Myometrial cell (primary cell): ENCODE data around the gene CCDC70. TPM values are rescaled to one million over a fixed set of nuclear protein-coding genes. Genes with fewer than 3 reads are reported as not detected.

Experiments
- total RNA-seq: library from RNA; depleted of rRNA; stranded (reverse); fragments of >200 nt; gene quantifications from 2 replicates; pipeline ENCODE4 v1.2.3, GENCODE V29; 2015

CCDC70 gene
- not detected in 2 replicates for total RNA-seq

DNA sequence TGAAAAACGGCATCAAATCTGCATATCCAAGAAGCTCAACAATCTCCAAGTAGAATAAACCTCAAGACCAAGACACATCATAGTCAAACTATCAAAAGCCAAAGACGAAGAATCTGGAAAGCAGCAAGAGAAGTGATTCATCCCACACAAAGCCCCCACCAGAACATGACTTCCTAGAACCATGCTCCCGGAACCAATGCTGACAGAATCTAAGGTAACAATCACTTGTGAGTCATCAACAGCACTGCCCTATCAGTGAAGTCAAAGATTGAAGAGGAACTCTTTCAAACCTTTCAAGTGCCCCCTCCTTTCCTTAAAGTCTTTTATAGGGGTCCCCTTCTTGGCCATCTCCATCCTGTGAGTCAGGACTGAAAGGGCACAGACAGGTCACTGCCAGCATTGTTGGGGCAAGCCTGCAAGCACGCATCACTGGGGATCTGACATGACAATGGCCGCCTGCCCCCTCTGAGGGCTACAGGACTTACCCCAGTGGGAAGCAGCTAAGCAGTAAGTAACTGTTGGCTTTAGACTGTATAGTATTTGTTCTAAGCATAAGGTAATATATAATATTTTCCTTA lies at the start of gene CCDC70:
Gene CCDC70 (plus strand): TSS at position 247 of the 578 bp plus-strand sequence. CDS start 3,443 bp downstream, outside the sequence.

DNA sequence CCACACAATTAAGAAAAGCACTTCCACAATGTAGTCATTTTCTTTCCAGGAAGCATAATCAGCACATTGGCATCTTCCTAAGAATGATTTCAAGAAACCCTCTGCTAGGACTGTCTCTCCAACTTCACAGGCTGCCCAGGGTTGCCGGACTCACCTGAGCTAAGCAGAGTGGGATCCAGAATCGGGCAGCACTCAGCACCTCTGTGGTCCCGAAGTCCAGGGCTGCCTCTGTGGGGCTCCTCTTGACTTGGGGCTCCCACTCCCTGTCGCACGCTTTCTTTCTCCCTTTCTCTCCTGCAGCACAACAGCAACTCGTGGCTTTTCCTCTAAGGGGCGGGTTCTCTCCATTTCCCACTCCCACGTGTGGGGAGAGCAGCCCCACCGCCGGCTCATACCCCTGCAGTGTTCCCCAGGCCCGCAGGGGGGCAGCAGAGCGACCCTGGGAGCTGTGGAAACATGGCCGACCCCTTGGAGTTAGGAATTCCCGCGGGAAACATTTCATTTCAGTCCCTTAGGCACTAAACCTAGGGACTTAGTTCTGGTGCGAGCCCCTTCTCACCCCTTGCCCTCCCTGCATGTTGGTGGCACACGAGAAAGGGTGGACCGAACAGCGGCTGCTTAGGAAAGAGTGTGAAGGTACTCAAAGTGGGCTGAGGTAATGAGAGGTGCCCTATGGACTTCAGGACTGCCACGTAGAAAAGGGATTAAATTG lies 16.8 kb upstream of the CCDC70 start, which contains the start of gene TMEM272:
Gene TMEM272 (minus strand): TSS at position 316 of the 712 bp plus-strand sequence. CDS start 6,647 bp downstream, outside the sequence.

Other genes with a start within 250 kb of the CCDC70 start
- gene DHRS12, start 57.8 kb upstream of the CCDC70 start, total RNA-seq: 0.86 and 3.0 TPM in 2 replicates
- gene TMEM272, start 16.8 kb upstream of the CCDC70 start, total RNA-seq: not detected in 2 replicates
- 1.6 and 2.3 TPM in 2 replicates for gene ATP7B, start 149.5 kb downstream of the CCDC70 start, total RNA-seq
- 9.4 and 9.8 TPM in 2 replicates for gene ALG11, start 150.4 kb downstream of the CCDC70 start, total RNA-seq
- gene UTP14C, start 162.7 kb downstream of the CCDC70 start, total RNA-seq: 6.1 and 8.2 TPM in 2 replicates